ENCODE results near the gene OSCAR.
"Not testable (repeated sequence)": the region's sequence is repeated elsewhere in the genome, so short reads cannot be mapped to it uniquely, and the experiment has no call there.

DNA sequence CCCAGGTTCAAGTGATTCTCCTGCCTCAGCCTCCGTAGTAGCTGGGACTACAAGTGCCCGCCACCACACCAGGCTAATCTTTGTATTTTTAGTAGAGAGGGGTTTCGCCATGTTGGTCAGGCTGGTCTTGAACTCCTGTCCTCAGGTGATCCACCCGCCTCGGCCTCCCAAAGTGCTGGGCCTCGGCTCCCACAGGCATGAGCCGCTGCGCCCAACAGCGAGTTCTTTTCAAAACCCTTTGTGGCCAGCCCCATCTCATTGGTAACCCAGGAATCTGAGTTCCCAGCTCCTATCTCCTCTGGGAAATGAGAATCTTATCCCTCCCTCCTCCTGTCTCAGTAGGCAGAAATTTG is 724 bp downstream of the OSCAR start:
- TF ChIP-seq, protein P1, sequence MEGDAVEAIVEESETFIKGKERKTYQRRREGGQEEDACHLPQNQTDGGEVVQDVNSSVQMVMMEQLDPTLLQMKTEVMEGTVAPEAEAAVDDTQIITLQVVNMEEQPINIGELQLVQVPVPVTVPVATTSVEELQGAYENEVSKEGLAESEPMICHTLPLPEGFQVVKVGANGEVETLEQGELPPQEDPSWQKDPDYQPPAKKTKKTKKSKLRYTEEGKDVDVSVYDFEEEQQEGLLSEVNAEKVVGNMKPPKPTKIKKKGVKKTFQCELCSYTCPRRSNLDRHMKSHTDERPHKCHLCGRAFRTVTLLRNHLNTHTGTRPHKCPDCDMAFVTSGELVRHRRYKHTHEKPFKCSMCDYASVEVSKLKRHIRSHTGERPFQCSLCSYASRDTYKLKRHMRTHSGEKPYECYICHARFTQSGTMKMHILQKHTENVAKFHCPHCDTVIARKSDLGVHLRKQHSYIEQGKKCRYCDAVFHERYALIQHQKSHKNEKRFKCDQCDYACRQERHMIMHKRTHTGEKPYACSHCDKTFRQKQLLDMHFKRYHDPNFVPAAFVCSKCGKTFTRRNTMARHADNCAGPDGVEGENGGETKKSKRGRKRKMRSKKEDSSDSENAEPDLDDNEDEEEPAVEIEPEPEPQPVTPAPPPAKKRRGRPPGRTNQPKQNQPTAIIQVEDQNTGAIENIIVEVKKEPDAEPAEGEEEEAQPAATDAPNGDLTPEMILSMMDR (IDR thresholded peaks at IDR 0.05), result not testable (repeated sequence)
- TF ChIP-seq POLR2A (IDR thresholded peaks at IDR 0.05; ENCODE audit: low read depth); POLR2AphosphoS5 (IDR thresholded peaks at IDR 0.05): not testable (repeated sequence)

All from esophagus muscularis mucosa (tissue), 3 donors.